ENCODE data around the gene ANO2. TPM values are rescaled to one million over a fixed set of nuclear protein-coding genes. Genes with fewer than 3 reads are reported as not detected.

ANO2 gene
- total and polyA plus RNA-seq, 4 donors = 0.03 to 0.25 (median 0.15) TPM

- no peaks in the 10 kb centered on the region for H3K36me3 ChIP-seq (ENCODE audit: control insufficient read depth in 4 of 4, insufficient read depth in 3 of 4, low read depth in 1 of 4, low read length in 3 of 4)
- no peak overlapping the region for H3K9ac ChIP-seq (ENCODE audit: low read depth in 1 of 2, low read length in 2 of 2)
- TF ChIP-seq JUND (IDR thresholded peaks at IDR 0.05) (no peak), CTCF (IDR thresholded peaks at IDR 0.05; ENCODE audit: low read depth, low read length, missing input control) (no peak), NR2F2 (IDR thresholded peaks at IDR 0.05) (no peak), HNF4G (IDR thresholded peaks at IDR 0.05) (no peak), ZBTB33 (IDR thresholded peaks at IDR 0.05) (no peak), ATF3 (IDR thresholded peaks at IDR 0.05) (no peak)
- H3K4me3 ChIP-seq (ENCODE audit: low read depth in 1 of 3, low read length in 3 of 3) = no peak overlapping the region
- 88% methylated on average over 9 of the region's 9 CpGs for WGBS
- no peaks in the 10 kb centered on the region for H3K9me3 ChIP-seq (ENCODE audit: control insufficient read depth in 4 of 4, low read length in 3 of 4)
- no peak overlapping the region for H3K27ac ChIP-seq (ENCODE audit: low read depth in 1 of 2, low read length in 2 of 2)
- H3K27me3 ChIP-seq (ENCODE audit: control insufficient read depth in 4 of 4, insufficient read depth in 4 of 4, low read length in 3 of 4) = no peaks in the 10 kb centered on the region
- no peaks in the 10 kb centered on the region for H3K4me1 ChIP-seq (ENCODE audit: control insufficient read depth in 4 of 4, insufficient read depth in 4 of 4, low read length in 3 of 4)
- no peak for DNase-seq (ENCODE audit: low spot score)
Measured at GRCh38 chr12:5976196-5976595, 31.1 kb upstream of the ANO2 start.

- no peak overlapping the region for H3K9ac ChIP-seq (ENCODE audit: low read depth in 1 of 2, low read length in 2 of 2)
- H3K27ac ChIP-seq (ENCODE audit: low read depth in 1 of 2, low read length in 2 of 2) = no peak overlapping the region
- H3K27me3 ChIP-seq (ENCODE audit: control insufficient read depth in 4 of 4, insufficient read depth in 4 of 4, low read length in 3 of 4) = no peaks in the 10 kb centered on the region
- H3K4me1 ChIP-seq (ENCODE audit: control insufficient read depth in 4 of 4, insufficient read depth in 4 of 4, low read length in 3 of 4) = no peaks in the 10 kb centered on the region
- TF ChIP-seq YY1 (IDR thresholded peaks at IDR 0.05) (no peak), ZBTB33 (IDR thresholded peaks at IDR 0.05) (no peak)
- H3K4me3 ChIP-seq (ENCODE audit: low read depth in 1 of 3, low read length in 3 of 3) = no peak overlapping the region
- H3K9me3 ChIP-seq (ENCODE audit: control insufficient read depth in 4 of 4, low read length in 3 of 4) = no peaks in the 10 kb centered on the region
- no peaks in the 10 kb centered on the region for H3K36me3 ChIP-seq (ENCODE audit: control insufficient read depth in 4 of 4, insufficient read depth in 3 of 4, low read depth in 1 of 4, low read length in 3 of 4)
- 89% methylated on average over 8 of the region's 8 CpGs for WGBS
- no peak for DNase-seq (ENCODE audit: low spot score)
Measured at GRCh38 chr12:5973461-5974115, 28.5 kb upstream of the ANO2 start.

GRCh38 chr12:5972387-5972786 is 27.3 kb upstream of the ANO2 start:
- no peak overlapping the region for H3K27ac ChIP-seq (ENCODE audit: low read depth in 1 of 2, low read length in 2 of 2)
- H3K4me1 ChIP-seq (ENCODE audit: control insufficient read depth in 4 of 4, insufficient read depth in 4 of 4, low read length in 3 of 4) = no peaks in the 10 kb centered on the region
- TF ChIP-seq ZBTB33 (IDR thresholded peaks at IDR 0.05) (no peak), TAF1 (conservative IDR thresholded peaks at IDR 0.05) (no peak), EGR1 (IDR thresholded peaks at IDR 0.05; ENCODE audit: low read depth in 2 of 2) (no peak), MAX (IDR thresholded peaks at IDR 0.05) (no peak), ATF3 (IDR thresholded peaks at IDR 0.05) (no peak), NR2F2 (IDR thresholded peaks at IDR 0.05) (no peak), SP1 (IDR thresholded peaks at IDR 0.05) (no peak), RAD21 (IDR thresholded peaks at IDR 0.05) (no peak), FOXA2 (IDR thresholded peaks at IDR 0.05) (no peak), REST (IDR thresholded peaks at IDR 0.05) (no peak), HNF4G (IDR thresholded peaks at IDR 0.05) (no peak)
- H3K4me3 ChIP-seq (ENCODE audit: low read depth in 1 of 3, low read length in 3 of 3) = no peak overlapping the region
- no peak overlapping the region for H3K9ac ChIP-seq (ENCODE audit: low read depth in 1 of 2, low read length in 2 of 2)
- WGBS = 73% methylated on average over 8 of the region's 8 CpGs
- H3K36me3 ChIP-seq (ENCODE audit: control insufficient read depth in 4 of 4, insufficient read depth in 3 of 4, low read depth in 1 of 4, low read length in 3 of 4) = no peaks in the 10 kb centered on the region
- DNase-seq (ENCODE audit: low spot score) = no peak
- no peaks in the 10 kb centered on the region for H3K27me3 ChIP-seq (ENCODE audit: control insufficient read depth in 4 of 4, insufficient read depth in 4 of 4, low read length in 3 of 4)
- H3K9me3 ChIP-seq (ENCODE audit: control insufficient read depth in 4 of 4, low read length in 3 of 4) = no peaks in the 10 kb centered on the region

Measured in liver (tissue), 9 donors.